ENCODE data around the gene MAPK8IP2.

GRCh38 chr22:50660306-50660705, 59.7 kb downstream of the MAPK8IP2 start:
- no peak for TF ChIP-seq CTCF (IDR thresholded peaks at IDR 0.05)
- TF ChIP-seq POLR2A (IDR thresholded peaks at IDR 0.05): no peak

Measured in adrenal gland (tissue), 5 donors.